GM18858 (cell line): ENCODE data around the gene MYOC.
A peak's percentile ranks its signal among the peaks of the same experiment; 100 is the strongest.
"Not testable (repeated sequence)": the region's sequence is repeated elsewhere in the genome, so short reads cannot be mapped to it uniquely, and the experiment has no call there.

Source experiments
- ATAC-seq: cut with Tn5 transposase; IDR thresholded peaks from one replicate; pipeline ENCODE4 v1.9.1; 2021; ENCODE audit not compliant: unreplicated experiment

MYOC gene

DNA sequence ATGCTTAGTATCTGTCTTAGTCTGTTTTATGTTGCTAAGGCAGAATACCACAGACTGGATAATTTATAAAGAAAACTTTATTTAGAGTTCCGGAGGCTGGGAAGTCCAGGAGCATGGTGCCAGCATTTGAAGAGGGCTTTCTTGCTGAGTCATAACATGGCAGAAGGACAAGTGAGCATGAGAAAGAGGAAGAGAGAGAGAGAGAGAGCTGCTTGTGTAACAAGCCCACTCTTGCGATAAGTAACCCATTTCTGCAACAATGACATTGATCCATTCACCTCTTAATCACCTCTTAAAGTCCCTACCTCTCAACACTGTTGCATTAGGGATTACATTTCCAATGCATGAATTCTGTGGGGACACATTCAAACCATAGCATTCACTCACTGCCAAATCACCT, 42.1 kb downstream of the MYOC start:
- peak; percentile 45 for ATAC-seq

- ATAC-seq, result no peak
Observed at GRCh38 chr1:171606402-171606941, 46.0 kb downstream of the MYOC start.

DNA sequence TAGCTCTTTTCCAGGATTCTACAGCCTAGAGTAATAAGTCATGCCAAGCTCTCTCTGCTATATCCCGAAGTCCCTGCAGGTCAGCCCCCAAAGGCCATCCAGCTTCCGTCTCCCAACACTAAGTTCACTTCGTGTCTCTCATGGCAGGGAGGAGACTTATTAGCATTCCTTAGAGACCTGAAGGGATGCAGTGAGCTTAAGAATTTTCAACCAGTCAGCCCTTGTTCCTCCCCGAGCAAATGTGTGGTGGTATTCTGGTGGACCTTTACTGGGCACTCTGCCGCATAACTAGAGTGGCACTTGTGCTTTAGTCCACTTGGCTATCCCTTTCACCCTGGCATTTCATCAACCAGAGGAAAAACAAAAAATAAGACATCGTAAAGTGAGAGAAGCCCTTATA, 49.4 kb downstream of the MYOC start:
- ATAC-seq, result not testable (repeated sequence)

DNA sequence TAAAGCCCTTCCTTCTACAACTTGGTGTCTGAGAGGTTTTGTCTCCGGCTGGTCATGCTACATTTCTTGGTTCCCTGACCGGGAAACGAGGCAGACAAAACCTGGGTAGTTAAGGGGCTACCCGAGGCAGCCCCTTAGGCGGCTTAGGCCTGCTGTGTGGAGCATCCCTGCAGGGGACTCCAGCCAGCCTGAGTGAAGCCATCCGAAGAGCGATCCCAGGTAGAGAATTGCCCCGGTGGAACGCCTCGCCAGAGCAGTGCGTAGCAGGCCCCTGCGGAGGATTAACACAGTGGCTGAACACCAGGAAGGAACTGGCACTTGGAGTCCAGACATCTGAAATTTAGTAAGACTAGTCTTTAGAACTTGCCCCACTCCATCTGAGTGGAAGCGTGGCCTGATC, 51.6 kb downstream of the MYOC start:
- no peak for ATAC-seq

GRCh38 chr1:171600310-171600709, 52.2 kb downstream of the MYOC start:
- ATAC-seq, result not testable (repeated sequence)

DNA sequence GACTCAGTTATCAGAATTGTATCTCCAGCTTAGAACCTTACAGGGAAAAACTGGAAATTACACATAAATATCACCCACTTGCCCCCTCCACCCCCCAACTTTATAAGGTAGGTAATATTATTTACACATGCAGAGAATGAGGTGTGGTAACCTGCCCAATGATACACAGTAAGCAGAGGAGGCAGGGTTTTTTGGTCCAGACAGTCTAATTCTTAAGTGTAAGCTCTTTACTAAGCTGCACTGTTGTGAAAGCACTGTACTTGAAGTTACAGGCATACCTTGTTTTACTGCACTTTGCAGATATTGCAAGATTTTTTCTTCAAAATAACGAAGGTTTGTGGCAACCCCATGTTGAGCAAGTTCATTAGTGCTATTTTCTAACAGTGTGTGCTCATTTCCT, 55.3 kb downstream of the MYOC start:
- ATAC-seq, result no peak

DNA sequence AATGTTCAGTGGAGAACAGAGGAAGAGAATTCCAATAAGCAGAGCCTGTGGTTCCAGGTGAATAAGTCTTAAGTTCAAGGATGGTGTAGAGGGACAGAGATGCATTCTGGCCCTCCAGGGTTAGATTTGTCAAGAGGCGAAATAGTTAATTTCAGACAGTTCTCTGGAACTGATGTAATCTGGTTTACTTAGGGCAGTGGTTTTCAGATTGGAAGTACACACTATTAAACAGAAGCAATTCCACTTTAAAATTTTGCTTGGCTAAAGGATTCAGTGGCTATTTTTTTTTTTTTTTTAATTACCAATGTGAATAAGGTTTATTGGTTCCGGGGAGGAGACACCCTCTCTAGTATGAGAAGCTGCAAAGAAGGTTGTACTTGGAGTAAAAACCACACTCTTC, 55.8 kb downstream of the MYOC start:
- no peak for ATAC-seq

DNA sequence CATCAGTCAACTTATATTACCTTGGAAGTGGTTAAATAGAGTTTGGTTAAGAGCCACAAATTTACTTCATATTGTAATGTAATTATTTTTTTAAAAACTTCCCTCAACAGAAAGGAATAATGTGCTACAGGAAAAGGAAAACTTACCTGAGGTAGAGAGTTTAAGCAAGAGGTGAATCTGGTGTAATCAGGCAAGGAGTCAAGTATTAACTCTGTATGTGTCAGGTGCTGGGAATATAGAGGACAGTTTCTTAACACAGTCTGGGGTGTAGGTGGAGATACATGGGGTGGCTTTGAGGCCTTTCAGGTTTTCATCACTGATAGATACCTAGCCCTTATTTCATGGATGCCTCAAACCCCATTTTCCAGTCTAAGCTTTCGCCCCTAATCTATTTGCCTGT, 56.4 kb downstream of the MYOC start:
- no peak for ATAC-seq

GRCh38 chr1:171595324-171595723, 57.2 kb downstream of the MYOC start:
- no peak for ATAC-seq

GRCh38 chr1:171590022-171590421, 62.5 kb downstream of the MYOC start:
- ATAC-seq, result no peak

DNA sequence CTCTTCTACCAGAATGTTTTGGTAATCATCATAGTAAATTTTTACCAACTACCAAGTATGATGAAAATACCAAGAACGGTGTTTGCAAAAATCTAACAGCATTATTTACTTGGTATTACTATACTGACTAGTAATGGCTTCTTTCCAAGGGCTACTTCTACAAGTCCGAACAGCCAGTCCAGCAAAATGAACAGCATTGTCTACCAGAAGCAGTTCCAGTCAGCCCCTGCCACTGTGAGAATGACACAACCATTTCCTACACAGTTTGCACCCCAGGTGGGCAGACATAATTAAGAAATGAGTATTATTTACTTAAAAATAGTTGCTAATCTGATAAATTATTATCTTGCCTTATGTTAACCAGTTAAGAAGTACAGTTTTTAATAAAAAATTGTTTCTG, 64.3 kb downstream of the MYOC start:
- no peak for ATAC-seq

DNA sequence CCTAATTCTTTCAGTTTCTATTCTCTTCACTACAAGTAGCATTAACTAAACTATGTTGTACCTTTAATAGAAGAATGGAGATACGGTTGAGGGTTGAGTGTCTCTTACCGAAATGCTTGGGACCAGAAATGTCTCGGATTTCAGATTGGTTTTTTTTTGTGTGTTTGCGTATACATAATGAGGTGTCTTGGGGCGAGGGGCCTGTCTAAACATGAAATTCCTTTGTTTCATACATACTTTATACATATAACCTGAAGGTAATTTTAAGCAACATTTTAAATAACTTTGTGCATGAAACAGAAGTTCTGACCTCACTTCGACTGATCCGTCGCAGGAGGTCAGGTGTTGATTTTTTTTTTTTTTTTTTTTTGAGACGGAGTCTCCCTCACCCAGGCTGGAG, 66.8 kb downstream of the MYOC start:
- no peak for ATAC-seq
